Endodermal cell (in vitro differentiated cells): Measurements from ENCODE around the gene DNM3. TPM values are rescaled to one million over a fixed set of nuclear protein-coding genes. Genes with fewer than 3 reads are reported as not detected.

Experiments used
- DNase-seq: peaks from one replicate; pipeline ENCODE4 v3.0.0-alpha.2; 2017
- H3K27ac ChIP-seq: 2 replicates; pipeline ENCODE4 v1.5.1; 2013; ENCODE audit warnings: mild to moderate bottlenecking, low read depth, low read length, moderate library complexity
- H3K27me3 ChIP-seq: 2 replicates; pipeline ENCODE4 v1.6.1; 2013; ENCODE audit warnings: mild to moderate bottlenecking, low read length, moderate library complexity; ENCODE audit not compliant: insufficient read depth, control insufficient read depth, poor library complexity, severe bottlenecking
- H3K36me3 ChIP-seq: 2 replicates; pipeline ENCODE4 v1.7.0; 2013; ENCODE audit warnings: mild to moderate bottlenecking, low read length, moderate library complexity; ENCODE audit not compliant: control insufficient read depth, insufficient read depth
- H3K4me1 ChIP-seq: one replicate; pipeline ENCODE4 v1.7.0; 2013; ENCODE audit warnings: low read length; ENCODE audit not compliant: control insufficient read depth, insufficient read depth
- H3K4me3 ChIP-seq: 2 replicates; pipeline ENCODE4 v1.5.1; 2013; ENCODE audit warnings: mild to moderate bottlenecking, low read length, moderate library complexity
- H3K9ac ChIP-seq: 2 replicates; pipeline ENCODE4 v1.6.1; 2013; ENCODE audit warnings: mild to moderate bottlenecking, low read length, moderate library complexity; ENCODE audit not compliant: poor library complexity, severe bottlenecking; ENCODE audit errors: extremely low read depth
- H3K9me3 ChIP-seq: 2 replicates; pipeline ENCODE4 v1.6.1; 2013; ENCODE audit warnings: mild to moderate bottlenecking, low read length, moderate library complexity; ENCODE audit not compliant: control insufficient read depth
- H3K27ac Mint-ChIP-seq: 2 replicates; pipeline ENCODE4 v1.8.0; 2020; ENCODE audit warnings: mixed read lengths
- H3K27me3 Mint-ChIP-seq: 2 replicates; pipeline ENCODE4 v1.8.0; 2021; ENCODE audit warnings: mild to moderate bottlenecking, mixed read lengths; ENCODE audit not compliant: insufficient read depth
- H3K36me3 Mint-ChIP-seq: 2 replicates; pipeline ENCODE4 v1.8.0; 2020; ENCODE audit warnings: low read depth, mixed read lengths
- H3K4me1 Mint-ChIP-seq: 2 replicates; pipeline ENCODE4 v1.8.0; 2020; ENCODE audit warnings: mixed read lengths
- H3K4me3 Mint-ChIP-seq: 2 replicates; pipeline ENCODE4 v1.8.0; 2020; ENCODE audit warnings: mild to moderate bottlenecking, moderate library complexity, mixed read lengths
- H3K9me3 Mint-ChIP-seq: 2 replicates; pipeline ENCODE4 v1.8.0; 2020; ENCODE audit warnings: mild to moderate bottlenecking, mixed read lengths
- CTCF ChIP-seq: fragments of 200-600 bp; sonication (generic); conservative IDR thresholded peaks from 2 replicates; pipeline ENCODE4 v1.5.0; 2021; ENCODE audit warnings: antibody characterized with exemption, mild to moderate bottlenecking
- WGBS, 2 experiments: methylation state at CpG; one replicate each; pipeline versions ENCODE4 v1.1.5 to v1.1.7; 2013; ENCODE audit warnings: missing lambda C conversion rate in 2 of 2, mixed read lengths in 1 of 2; ENCODE audit not compliant: insufficient coverage in 1 of 2, insufficient read length in 1 of 2; 5-methylcytosine and 5-hydroxymethylcytosine counted together
- total RNA-seq, 2 donors: library from RNA; stranded (reverse); fragmentation: NEBNext Ultra II Directional in 1 of 2; extraction: Animal tissue kit (Norgen Biotek cat#: 25700) in 1 of 2; gene quantifications; 2 replicates in 1 of 2; 3 replicates in 1 of 2; pipeline ENCODE4 v1.2.1, GENCODE V29; 2021

DNM3 gene
- total RNA-seq, 2 donors from 2014 or later, result 0.53 to 1.8 TPM

GRCh38 chr1:172378109-172378760, 536.9 kb downstream of the DNM3 start:
- no peaks in the 10 kb centered on the region for H3K36me3 Mint-ChIP-seq
- no peaks in the 10 kb centered on the region for H3K36me3 ChIP-seq
- no peak overlapping the region for H3K27ac Mint-ChIP-seq
- no peak for DNase-seq
- H3K9me3 Mint-ChIP-seq, result no peaks in the 10 kb centered on the region
- H3K27ac ChIP-seq, result no peak overlapping the region
- H3K9ac ChIP-seq, result no peak overlapping the region
- no peaks in the 10 kb centered on the region for H3K27me3 ChIP-seq
- H3K4me3 ChIP-seq, result no peak overlapping the region
- peaks cover 23% of the 10 kb centered on the region for H3K4me1 Mint-ChIP-seq
- WGBS, 2 experiments, result 89% methylated on average over 1 of the region's 1 CpG; no CpG with 5 or more reads in 1 of the 2 experiments
- H3K9me3 ChIP-seq, result no peaks in the 10 kb centered on the region
- H3K27me3 Mint-ChIP-seq, result no peaks in the 10 kb centered on the region
- H3K4me1 ChIP-seq, result peaks cover 5% of the 10 kb centered on the region
- TF ChIP-seq CTCF, result no peak
- H3K4me3 Mint-ChIP-seq, result no peak overlapping the region

GRCh38 chr1:172380441-172381244, 539.3 kb downstream of the DNM3 start:
- H3K9me3 ChIP-seq, result no peaks in the 10 kb centered on the region
- no peaks in the 10 kb centered on the region for H3K4me1 ChIP-seq
- no peak overlapping the region for H3K9ac ChIP-seq
- no peaks in the 10 kb centered on the region for H3K36me3 Mint-ChIP-seq
- H3K36me3 ChIP-seq, result no peaks in the 10 kb centered on the region
- H3K4me1 Mint-ChIP-seq, result peaks cover 22% of the 10 kb centered on the region
- no peak for DNase-seq
- no peak overlapping the region for H3K27ac ChIP-seq
- H3K27me3 ChIP-seq, result no peaks in the 10 kb centered on the region
- no peak overlapping the region for H3K4me3 Mint-ChIP-seq
- peak overlapping the region; percentile 8 for H3K27ac Mint-ChIP-seq
- H3K4me3 ChIP-seq, result no peak overlapping the region
- TF ChIP-seq CTCF, result no peak
- no peaks in the 10 kb centered on the region for H3K27me3 Mint-ChIP-seq
- no peaks in the 10 kb centered on the region for H3K9me3 Mint-ChIP-seq
- 82 to 90% methylated on average over 2 to 6 of the region's 6 CpGs for WGBS, 2 experiments

- H3K27ac ChIP-seq, result no peak overlapping the region
- no peak overlapping the region for H3K27ac Mint-ChIP-seq
- DNase-seq, result no peak
- peaks cover 22% of the 10 kb centered on the region for H3K4me1 Mint-ChIP-seq
- TF ChIP-seq CTCF, result no peak
- no peaks in the 10 kb centered on the region for H3K27me3 Mint-ChIP-seq
- H3K9me3 ChIP-seq, result no peaks in the 10 kb centered on the region
- no peak overlapping the region for H3K4me3 ChIP-seq
- 87 to 100% methylated on average over 1 to 2 of the region's 2 CpGs for WGBS, 2 experiments
- no peaks in the 10 kb centered on the region for H3K27me3 ChIP-seq
- H3K9ac ChIP-seq, result no peak overlapping the region
- H3K4me3 Mint-ChIP-seq, result no peak overlapping the region
- H3K4me1 ChIP-seq, result no peaks in the 10 kb centered on the region
- no peaks in the 10 kb centered on the region for H3K9me3 Mint-ChIP-seq
- no peaks in the 10 kb centered on the region for H3K36me3 Mint-ChIP-seq
- no peaks in the 10 kb centered on the region for H3K36me3 ChIP-seq
Observed at GRCh38 chr1:172381946-172382345, 540.6 kb downstream of the DNM3 start.
